Tibial nerve (tissue), 4 donors: ENCODE data around the gene COQ3.

Experiments used
- CTCF ChIP-seq, 5 experiments: fragments of 200-600 bp in 3 of 5; fragments of 450-650 bp in 2 of 5; sonication (generic) in 3 of 5; IDR thresholded peaks; one replicate each; pipeline ENCODE4 v1.5.1; 2016 to 2019; ENCODE audit warnings: antibody characterized with exemption in 5 of 5, mild to moderate bottlenecking in 3 of 5, moderate library complexity in 2 of 5
- EP300 ChIP-seq, 2 donors: sonication (generic); formaldehyde crosslinking; IDR thresholded peaks; one replicate each; pipeline ENCODE4 v1.6.1; 2017; ENCODE audit warnings: antibody characterized with exemption in 2 of 2, mild to moderate bottlenecking in 1 of 2
- POLR2A ChIP-seq, 2 donors: fragments of 450-650 bp; IDR thresholded peaks; one replicate each; pipeline ENCODE4 v1.6.1; 2017; ENCODE audit warnings: antibody characterized with exemption in 2 of 2, mild to moderate bottlenecking in 2 of 2, moderate library complexity in 2 of 2

GRCh38 chr6:99364026-99364425, 30.0 kb downstream of the COQ3 start:
- TF ChIP-seq CTCF (IDR thresholded peaks at IDR 0.05): no peak
- TF ChIP-seq POLR2A (IDR thresholded peaks at IDR 0.05): no peak
- no peak for TF ChIP-seq EP300 (IDR thresholded peaks at IDR 0.05)
